H9 (cell line): ENCODE results near the gene ACP1. TPM values are rescaled to one million over a fixed set of nuclear protein-coding genes. Genes with fewer than 3 reads are reported as not detected.

Experiments used
- DNase-seq: peaks from one replicate; pipeline ENCODE4 v3.0.0-alpha.2; 2017
- H2AFZ ChIP-seq: one replicate; pipeline ENCODE4 v1.6.1; 2013; ENCODE audit warnings: mild to moderate bottlenecking, low read length, control low read depth, moderate library complexity
- H2AK5ac ChIP-seq: 2 replicates; pipeline ENCODE4 v1.6.1; 2013; ENCODE audit warnings: low read length, control low read depth, mixed read lengths; ENCODE audit not compliant: insufficient read length
- H2BK120ac ChIP-seq: one replicate; pipeline ENCODE4 v1.6.1; 2013; ENCODE audit warnings: low read depth, mild to moderate bottlenecking, low read length, control low read depth, inconsistent platforms; ENCODE audit not compliant: poor library complexity, severe bottlenecking
- H2BK12ac ChIP-seq: 2 replicates; pipeline ENCODE4 v1.6.1; 2013; ENCODE audit warnings: low read length, control low read depth, mixed read lengths, low read depth; ENCODE audit not compliant: insufficient read length
- H2BK15ac ChIP-seq: 2 replicates; pipeline ENCODE4 v1.6.1; 2013; ENCODE audit warnings: low read depth, low read length, control low read depth
- H2BK20ac ChIP-seq: one replicate; pipeline ENCODE4 v1.6.1; 2013; ENCODE audit warnings: low read depth, mild to moderate bottlenecking, low read length, control low read depth, inconsistent platforms; ENCODE audit not compliant: poor library complexity, severe bottlenecking
- H2BK5ac ChIP-seq: 2 replicates; pipeline ENCODE4 v1.6.1; 2013; ENCODE audit warnings: low read length, control low read depth, mixed read lengths; ENCODE audit not compliant: insufficient read length
- H3K14ac ChIP-seq: 2 replicates; pipeline ENCODE4 v1.6.1; 2013; ENCODE audit warnings: low read length, control low read depth; ENCODE audit not compliant: insufficient read depth
- H3K18ac ChIP-seq: 2 replicates; pipeline ENCODE4 v1.6.1; 2013; ENCODE audit warnings: low read depth, mild to moderate bottlenecking, mixed read lengths, low read length, control low read depth; ENCODE audit not compliant: insufficient read length
- H3K23ac ChIP-seq: 2 replicates; pipeline ENCODE4 v1.6.1; 2013; ENCODE audit warnings: low read length, control low read depth, mixed read lengths, low read depth; ENCODE audit not compliant: insufficient read length
- H3K23me2 ChIP-seq: 2 replicates; pipeline ENCODE4 v1.6.1; 2013; ENCODE audit warnings: low read depth, mild to moderate bottlenecking, mixed read lengths, low read length, control low read depth; ENCODE audit not compliant: insufficient read length, poor library complexity, severe bottlenecking
- H3K27ac ChIP-seq: 2 replicates; pipeline ENCODE4 v1.5.1; 2013; ENCODE audit warnings: low read length, control low read depth, mixed read lengths, low read depth; ENCODE audit not compliant: insufficient read length
- H3K27me3 ChIP-seq: 2 replicates; pipeline ENCODE4 v1.6.1; 2013; ENCODE audit warnings: low read length, control low read depth, inconsistent platforms; ENCODE audit not compliant: insufficient read depth
- H3K4ac ChIP-seq: 2 replicates; pipeline ENCODE4 v1.6.1; 2013; ENCODE audit warnings: low read depth, mild to moderate bottlenecking, control low read depth, inconsistent platforms, low read length, moderate library complexity
- H3K4me1 ChIP-seq: 2 replicates; pipeline ENCODE4 v1.6.1; 2013; ENCODE audit warnings: low read length, control low read depth, inconsistent platforms; ENCODE audit not compliant: insufficient read depth
- H3K4me2 ChIP-seq: 2 replicates; pipeline ENCODE4 v1.6.1; 2013; ENCODE audit warnings: low read length, control low read depth, mixed read lengths; ENCODE audit not compliant: insufficient read length, insufficient read depth
- H3K56ac ChIP-seq: 2 replicates; pipeline ENCODE4 v1.6.1; 2013; ENCODE audit warnings: low read depth, mild to moderate bottlenecking, mixed read lengths, low read length, control low read depth; ENCODE audit not compliant: insufficient read length
- H3K79me1 ChIP-seq: 2 replicates; pipeline ENCODE4 v1.6.1; 2013; ENCODE audit warnings: low read depth, mild to moderate bottlenecking, moderate library complexity, low read length, control low read depth, inconsistent platforms; ENCODE audit not compliant: insufficient read depth, poor library complexity, severe bottlenecking
- H3K79me2 ChIP-seq: 2 replicates; pipeline ENCODE4 v1.6.1; 2013; ENCODE audit warnings: low read length, control low read depth, inconsistent platforms; ENCODE audit not compliant: insufficient read depth
- H3K9ac ChIP-seq: 2 replicates; pipeline ENCODE4 v1.6.1; 2013; ENCODE audit warnings: low read length, control low read depth, mixed read lengths; ENCODE audit not compliant: insufficient read length; ENCODE audit errors: extremely low read depth
- H3K9me3 ChIP-seq: one replicate; pipeline ENCODE4 v1.6.1; 2013; ENCODE audit warnings: low read depth, low read length, inconsistent platforms; ENCODE audit not compliant: control insufficient read depth
- H3T11ph ChIP-seq: one replicate; pipeline ENCODE4 v1.6.1; 2013; ENCODE audit warnings: mild to moderate bottlenecking, low read length, control low read depth, inconsistent platforms
- H4K20me1 ChIP-seq: one replicate; pipeline ENCODE4 v1.6.1; 2013; ENCODE audit not compliant: control insufficient read depth, insufficient read length, insufficient read depth
- H4K5ac ChIP-seq: 2 replicates; pipeline ENCODE4 v1.6.1; 2013; ENCODE audit warnings: low read depth, mild to moderate bottlenecking, mixed read lengths, low read length, control low read depth; ENCODE audit not compliant: insufficient read length
- H4K8ac ChIP-seq: replicated peaks from 2 replicates; pipeline ENCODE4 v1.6.1; 2013; ENCODE audit warnings: low read length, control low read depth, mixed read lengths, low read depth; ENCODE audit not compliant: insufficient read length
- H4K91ac ChIP-seq: 2 replicates; pipeline ENCODE4 v1.6.1; 2013; ENCODE audit warnings: low read depth, mild to moderate bottlenecking, moderate library complexity, mixed read lengths, low read length, control low read depth; ENCODE audit not compliant: insufficient read length
- H3K27ac Mint-ChIP-seq, 3 experiments: 2 replicates in 2 of 3; 3 replicates in 1 of 3; pipeline ENCODE4 v1.8.0; 2020 to 2021; ENCODE audit warnings: mixed read lengths in 3 of 3, mild to moderate bottlenecking in 1 of 3, moderate library complexity in 1 of 3
- H3K27me3 Mint-ChIP-seq: 2 replicates; pipeline ENCODE4 v1.8.0; 2021; ENCODE audit warnings: low read depth, mild to moderate bottlenecking, moderate library complexity, mixed read lengths
- H3K36me3 Mint-ChIP-seq, 3 experiments: 2 replicates in 2 of 3; 3 replicates in 1 of 3; pipeline ENCODE4 v1.8.0; 2020 to 2021; ENCODE audit warnings: low read depth in 3 of 3, mixed read lengths in 3 of 3; ENCODE audit not compliant: insufficient read depth in 1 of 3
- H3K4me1 Mint-ChIP-seq, 2 experiments: 2 replicates each; pipeline ENCODE4 v1.8.0; 2020; ENCODE audit warnings: mixed read lengths in 2 of 2
- H3K4me3 Mint-ChIP-seq, 2 experiments: 2 replicates in 1 of 2; 3 replicates in 1 of 2; pipeline ENCODE4 v1.8.0; 2020 to 2021; ENCODE audit warnings: mild to moderate bottlenecking in 2 of 2, mixed read lengths in 2 of 2, moderate library complexity in 1 of 2
- H3K9me3 Mint-ChIP-seq, 2 experiments: 2 replicates in 1 of 2; 3 replicates in 1 of 2; pipeline ENCODE4 v1.8.0; 2020; ENCODE audit warnings: mild to moderate bottlenecking in 2 of 2, mixed read lengths in 2 of 2, moderate library complexity in 1 of 2
- WGBS: extraction: QIAGEN DNeasy Blood & Tissue Kit; methylation state at CpG from one replicate; pipeline ENCODE4 v1.1.7; 2013; ENCODE audit warnings: missing lambda C conversion rate, low lambda C conversion rate, mixed read lengths; ENCODE audit not compliant: insufficient read length; ENCODE audit errors: extremely low coverage; 5-methylcytosine and 5-hydroxymethylcytosine counted together
- total RNA-seq: library from RNA; stranded (reverse); gene quantifications from 2 replicates; pipeline ENCODE4 v1.2.1, GENCODE V29; 2021
- TF ChIP-seq, protein P1 (sequence below): fragments of 200-600 bp; sonication (generic); conservative IDR thresholded peaks from 3 replicates; pipeline ENCODE4 v1.8.0; 2021; ENCODE audit warnings: antibody characterized with exemption, mild to moderate bottlenecking

ACP1 gene
- total RNA-seq, 1 experiment from 2014 or later, result 143 TPM

DNA sequence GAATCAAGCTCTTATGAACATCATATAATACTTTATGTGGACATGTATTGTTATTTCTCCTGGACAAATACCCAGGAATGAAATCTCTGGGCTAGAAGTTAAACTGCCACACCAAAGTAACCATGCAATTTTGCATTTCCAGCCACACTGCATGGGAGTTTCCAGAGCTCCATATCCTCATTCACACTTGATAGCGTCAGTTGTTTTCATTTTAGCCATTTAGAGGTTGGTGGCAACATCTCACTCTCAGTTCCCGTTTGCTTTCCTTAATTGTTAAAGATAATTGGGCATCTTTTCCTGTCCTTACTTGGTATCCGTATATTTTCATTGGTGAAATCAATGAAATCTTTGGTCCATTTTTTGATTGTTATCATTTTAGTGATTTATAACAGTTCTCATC is 48.7 kb upstream of the ACP1 start:
- Histone ChIP-seq H4K91ac (no peak overlapping the region), H3K14ac (no peak overlapping the region), H3K79me2 (no peaks in the 10 kb centered on the region), H3K4me2 (no peak overlapping the region), H2BK20ac (no peak overlapping the region), H2BK120ac (no peak overlapping the region), H3K4ac (no peak overlapping the region), H3K9me3 (no peaks in the 10 kb centered on the region), H3K23ac (no peak overlapping the region), H4K20me1 (no peaks in the 10 kb centered on the region), H3K27me3 (no peaks in the 10 kb centered on the region), H4K8ac (no peak overlapping the region), H3K4me1 (no peaks in the 10 kb centered on the region), H3T11ph (no peak overlapping the region), H3K27ac (no peak overlapping the region), H2AFZ (no peak overlapping the region), H3K9ac (no peak overlapping the region), H2AK5ac (no peak overlapping the region), H3K18ac (no peak overlapping the region), H2BK12ac (no peak overlapping the region), H3K23me2 (no peaks in the 10 kb centered on the region), H2BK15ac (no peak overlapping the region), H4K5ac (no peak overlapping the region), H3K79me1 (no peaks in the 10 kb centered on the region), H2BK5ac (no peak overlapping the region), H3K56ac (no peak overlapping the region)
- Mint-ChIP-seq H3K27ac (no peak overlapping the region), H3K4me3 (no peak overlapping the region), H3K4me1 (no peaks in the 10 kb centered on the region), H3K9me3 (peaks cover 8 to 9% of the 10 kb centered on the region in 2 experiments), H3K27me3 (peaks cover 8% of the 10 kb centered on the region), H3K36me3 (peaks cover 0 to 7% (median 6%) of the 10 kb centered on the region in 3 experiments; a peak in 5 of 7 replicates)
- no CpG with 5 or more reads among the region's 3 CpGs for WGBS
- no peak for DNase-seq
- TF ChIP-seq, protein P1, sequence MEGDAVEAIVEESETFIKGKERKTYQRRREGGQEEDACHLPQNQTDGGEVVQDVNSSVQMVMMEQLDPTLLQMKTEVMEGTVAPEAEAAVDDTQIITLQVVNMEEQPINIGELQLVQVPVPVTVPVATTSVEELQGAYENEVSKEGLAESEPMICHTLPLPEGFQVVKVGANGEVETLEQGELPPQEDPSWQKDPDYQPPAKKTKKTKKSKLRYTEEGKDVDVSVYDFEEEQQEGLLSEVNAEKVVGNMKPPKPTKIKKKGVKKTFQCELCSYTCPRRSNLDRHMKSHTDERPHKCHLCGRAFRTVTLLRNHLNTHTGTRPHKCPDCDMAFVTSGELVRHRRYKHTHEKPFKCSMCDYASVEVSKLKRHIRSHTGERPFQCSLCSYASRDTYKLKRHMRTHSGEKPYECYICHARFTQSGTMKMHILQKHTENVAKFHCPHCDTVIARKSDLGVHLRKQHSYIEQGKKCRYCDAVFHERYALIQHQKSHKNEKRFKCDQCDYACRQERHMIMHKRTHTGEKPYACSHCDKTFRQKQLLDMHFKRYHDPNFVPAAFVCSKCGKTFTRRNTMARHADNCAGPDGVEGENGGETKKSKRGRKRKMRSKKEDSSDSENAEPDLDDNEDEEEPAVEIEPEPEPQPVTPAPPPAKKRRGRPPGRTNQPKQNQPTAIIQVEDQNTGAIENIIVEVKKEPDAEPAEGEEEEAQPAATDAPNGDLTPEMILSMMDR, result no peak
